C4-2B (cell line): Measurements from ENCODE around the gene CLSTN1.

Experiments
- ZFX ChIP-seq: fragments of 450-650 bp; IDR thresholded peaks from 2 replicates; pipeline ENCODE4 v1.6.1; 2017
- TF ChIP-seq, protein P1 (sequence below): fragments of 450-650 bp; conservative IDR thresholded peaks from 2 replicates; pipeline ENCODE4 v1.5.1; 2017; ENCODE audit warnings: mild to moderate bottlenecking

GRCh38 chr1:9814619-9815018 is 9.1 kb downstream of the CLSTN1 start:
- TF ChIP-seq, protein P1, sequence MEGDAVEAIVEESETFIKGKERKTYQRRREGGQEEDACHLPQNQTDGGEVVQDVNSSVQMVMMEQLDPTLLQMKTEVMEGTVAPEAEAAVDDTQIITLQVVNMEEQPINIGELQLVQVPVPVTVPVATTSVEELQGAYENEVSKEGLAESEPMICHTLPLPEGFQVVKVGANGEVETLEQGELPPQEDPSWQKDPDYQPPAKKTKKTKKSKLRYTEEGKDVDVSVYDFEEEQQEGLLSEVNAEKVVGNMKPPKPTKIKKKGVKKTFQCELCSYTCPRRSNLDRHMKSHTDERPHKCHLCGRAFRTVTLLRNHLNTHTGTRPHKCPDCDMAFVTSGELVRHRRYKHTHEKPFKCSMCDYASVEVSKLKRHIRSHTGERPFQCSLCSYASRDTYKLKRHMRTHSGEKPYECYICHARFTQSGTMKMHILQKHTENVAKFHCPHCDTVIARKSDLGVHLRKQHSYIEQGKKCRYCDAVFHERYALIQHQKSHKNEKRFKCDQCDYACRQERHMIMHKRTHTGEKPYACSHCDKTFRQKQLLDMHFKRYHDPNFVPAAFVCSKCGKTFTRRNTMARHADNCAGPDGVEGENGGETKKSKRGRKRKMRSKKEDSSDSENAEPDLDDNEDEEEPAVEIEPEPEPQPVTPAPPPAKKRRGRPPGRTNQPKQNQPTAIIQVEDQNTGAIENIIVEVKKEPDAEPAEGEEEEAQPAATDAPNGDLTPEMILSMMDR, result no peak
- TF ChIP-seq ZFX, result no peak
